ENCODE measurements around the gene GRIK4.

DNA sequence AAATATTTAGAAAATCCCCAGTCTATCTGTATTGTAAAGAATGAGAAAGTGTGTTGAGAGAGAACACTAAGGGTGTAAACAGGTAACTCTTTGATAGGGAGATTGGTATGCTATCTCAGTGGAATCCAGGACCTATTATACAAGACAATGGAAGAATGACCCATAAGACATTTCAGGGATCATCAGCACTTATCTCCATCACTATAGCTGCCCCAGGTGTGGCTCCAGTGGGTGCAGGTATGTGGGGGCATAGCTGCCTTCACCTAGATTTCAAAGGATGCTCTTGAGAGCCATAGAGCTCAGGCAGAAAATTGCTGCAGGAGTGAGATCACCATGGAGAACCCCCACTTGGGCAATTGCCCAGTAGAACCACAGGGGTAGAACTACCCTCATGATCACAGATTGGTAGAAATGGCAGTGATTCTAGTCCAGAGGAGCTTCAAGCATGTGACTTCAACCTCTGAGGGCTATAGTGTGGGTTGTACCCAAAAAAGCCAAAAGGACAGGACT lies 260.1 kb downstream of the GRIK4 start:
- TF ChIP-seq, protein P1, sequence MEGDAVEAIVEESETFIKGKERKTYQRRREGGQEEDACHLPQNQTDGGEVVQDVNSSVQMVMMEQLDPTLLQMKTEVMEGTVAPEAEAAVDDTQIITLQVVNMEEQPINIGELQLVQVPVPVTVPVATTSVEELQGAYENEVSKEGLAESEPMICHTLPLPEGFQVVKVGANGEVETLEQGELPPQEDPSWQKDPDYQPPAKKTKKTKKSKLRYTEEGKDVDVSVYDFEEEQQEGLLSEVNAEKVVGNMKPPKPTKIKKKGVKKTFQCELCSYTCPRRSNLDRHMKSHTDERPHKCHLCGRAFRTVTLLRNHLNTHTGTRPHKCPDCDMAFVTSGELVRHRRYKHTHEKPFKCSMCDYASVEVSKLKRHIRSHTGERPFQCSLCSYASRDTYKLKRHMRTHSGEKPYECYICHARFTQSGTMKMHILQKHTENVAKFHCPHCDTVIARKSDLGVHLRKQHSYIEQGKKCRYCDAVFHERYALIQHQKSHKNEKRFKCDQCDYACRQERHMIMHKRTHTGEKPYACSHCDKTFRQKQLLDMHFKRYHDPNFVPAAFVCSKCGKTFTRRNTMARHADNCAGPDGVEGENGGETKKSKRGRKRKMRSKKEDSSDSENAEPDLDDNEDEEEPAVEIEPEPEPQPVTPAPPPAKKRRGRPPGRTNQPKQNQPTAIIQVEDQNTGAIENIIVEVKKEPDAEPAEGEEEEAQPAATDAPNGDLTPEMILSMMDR (IDR thresholded peaks at IDR 0.05) = no peak
- TF ChIP-seq EZH2 (IDR thresholded peaks at IDR 0.05) = no peak
